Testis (tissue), 3 donors: ENCODE results near the gene CACNA1C. TPM values are rescaled to one million over a fixed set of nuclear protein-coding genes. Genes with fewer than 3 reads are reported as not detected.
A peak's percentile ranks its signal among the peaks of the same experiment; 100 is the strongest.

Experiments used
- DNase-seq: peaks from one replicate; pipeline ENCODE4 v3.0.0-alpha.2; 2019
- H3K27ac ChIP-seq, 2 donors: fragments of 200-600 bp; sonication (generic); one replicate each; pipeline ENCODE4 v1.5.1; 2019
- H3K27me3 ChIP-seq: fragments of 200-600 bp; sonication (generic); one replicate; pipeline ENCODE4 v1.5.1; 2019
- H3K36me3 ChIP-seq: fragments of 200-600 bp; sonication (generic); one replicate; pipeline ENCODE4 v1.5.1; 2017; ENCODE audit warnings: low read depth; ENCODE audit errors: missing control alignments
- H3K4me1 ChIP-seq: fragments of 200-600 bp; sonication (generic); one replicate; pipeline ENCODE4 v1.5.1; 2019
- H3K4me3 ChIP-seq, 2 donors: fragments of 200-600 bp; sonication (generic); one replicate each; pipeline ENCODE4 v1.5.1; 2017 to 2019
- H3K9me3 ChIP-seq: fragments of 200-600 bp; sonication (generic); one replicate; pipeline ENCODE4 v1.5.1; 2017
- CTCF ChIP-seq, 3 experiments: fragments of 450-650 bp in 2 of 3; fragments of 200-600 bp in 1 of 3; sonication (generic) in 1 of 3; IDR thresholded peaks; one replicate each; pipeline ENCODE4 v1.5.1; 2016 to 2019; ENCODE audit warnings: antibody characterized with exemption in 3 of 3, mild to moderate bottlenecking in 2 of 3, moderate library complexity in 1 of 3
- POLR2A ChIP-seq: fragments of 450-650 bp; IDR thresholded peaks from one replicate; pipeline ENCODE4 v1.6.1; 2017; ENCODE audit warnings: antibody characterized with exemption, mild to moderate bottlenecking, moderate library complexity
- WGBS, 2 donors: methylation state at CpG; one replicate each; pipeline ENCODE4 v1.1.5; 2018; 5-methylcytosine and 5-hydroxymethylcytosine counted together
- intact Hi-C: fragments of 100-400 bp; cut with DNase I; formaldehyde crosslinking; loops from one replicate; pipeline ENCODE4 v1.15.1; 2023; ENCODE audit warnings: low total_unique reads
- polyA plus RNA-seq: library from polyadenylated mRNA; stranded (reverse); fragments of 350-450 nt; fragmentation: Illumina TruSeq; extraction: RNeasy Lipid Tissue Mini Kit (QIAGEN cat#74804); gene quantifications from one replicate; pipeline ENCODE4 v1.2.3, GENCODE V29; 2014; ENCODE audit warnings: low read depth, low replicate concordance; ENCODE audit not compliant: insufficient read depth
- total RNA-seq, 2 donors: library from RNA; depleted of rRNA; stranded (reverse); fragments of >200 nt; gene quantifications; one replicate each; pipeline ENCODE4 v1.2.3, GENCODE V29; 2016

The CACNA1C gene
- total and polyA plus RNA-seq, 3 donors from 2014 or later: 20.3 to 36.8 (median 32.0) TPM

DNA sequence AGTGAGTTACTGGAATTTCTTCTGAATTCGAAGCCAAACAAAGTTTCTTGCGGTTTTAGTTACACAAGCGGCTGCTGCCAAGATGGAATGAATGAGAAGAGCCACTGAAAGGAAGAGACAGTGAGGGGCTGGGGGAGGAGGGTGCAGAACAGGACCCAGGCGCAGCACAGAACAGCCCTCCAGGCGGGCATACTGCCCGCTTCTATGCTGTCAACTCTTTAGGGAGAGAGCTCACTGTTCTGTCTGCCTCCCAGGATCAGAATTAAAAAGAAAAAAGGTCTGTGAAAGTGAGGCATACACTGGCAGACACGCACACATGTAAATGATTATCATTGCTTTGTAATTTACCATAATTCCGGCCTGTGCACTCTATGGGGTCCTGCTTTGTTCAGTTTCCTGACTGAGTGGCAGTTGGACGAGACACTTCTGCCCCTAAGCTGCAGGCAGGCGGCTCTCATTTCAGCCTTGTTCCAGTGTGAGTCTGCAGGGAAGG is 231.6 kb downstream of the CACNA1C start:
- 59 to 67% methylated on average over 10 of the region's 10 CpGs for WGBS, 2 donors
- H3K9me3 ChIP-seq: no peaks in the 10 kb centered on the region
- DNase-seq: no peak
- H3K4me1 ChIP-seq: no peaks in the 10 kb centered on the region
- no peak overlapping the region for H3K27ac ChIP-seq
- no peaks in the 10 kb centered on the region for H3K36me3 ChIP-seq
- intact Hi-C loops: loop anchor here (10.0 kb wide), 1 partner anchor 230 kb away; the partner anchor contains the start of gene CACNA1C
- H3K4me3 ChIP-seq: no peak overlapping the region
- no peaks in the 10 kb centered on the region for H3K27me3 ChIP-seq
- TF ChIP-seq POLR2A (no peak), CTCF (IDR thresholded peaks at IDR 0.05) (no peak)

DNA sequence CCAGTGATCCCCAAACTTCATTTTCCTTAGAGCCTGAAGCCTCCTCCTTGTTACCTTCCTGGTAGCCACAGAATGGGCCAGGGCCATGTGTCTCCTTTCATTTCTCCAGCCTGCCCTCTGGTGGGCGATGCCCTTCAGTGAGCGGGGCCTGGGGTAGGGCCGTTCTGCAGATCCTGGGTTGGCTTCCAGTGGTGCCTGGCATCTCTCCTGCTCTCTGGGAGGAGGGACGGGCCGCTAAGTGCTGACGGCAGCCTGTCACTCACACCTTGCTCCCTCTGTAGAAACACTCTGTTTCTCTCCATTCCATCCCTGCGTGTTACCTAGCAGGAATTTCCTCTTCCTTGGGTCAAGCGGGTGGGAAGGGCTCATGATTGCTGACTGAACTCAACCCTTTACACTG is 232.1 kb downstream of the CACNA1C start:
- no peaks in the 10 kb centered on the region for H3K4me1 ChIP-seq
- H3K27ac ChIP-seq: no peak overlapping the region

DNA sequence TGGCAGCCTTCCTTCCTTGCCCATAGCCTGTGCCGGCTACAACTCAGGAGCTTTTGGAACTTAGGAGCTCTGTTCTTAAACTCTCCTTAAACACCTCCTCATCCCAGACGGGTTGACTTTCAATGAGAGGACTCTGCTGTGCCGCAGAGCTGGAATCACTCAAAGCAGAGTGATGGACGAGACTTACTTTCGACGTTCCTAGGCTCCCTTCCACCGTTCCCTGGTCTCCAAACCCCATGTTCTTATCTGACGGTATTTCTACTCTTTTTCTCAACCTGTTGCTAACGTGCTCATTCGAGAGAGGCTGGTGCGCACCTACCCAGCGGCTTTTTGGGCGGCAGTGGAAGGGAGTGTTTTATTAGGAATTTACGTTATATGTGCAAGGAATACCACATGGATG is 232.7 kb downstream of the CACNA1C start:
- H3K9me3 ChIP-seq: no peaks in the 10 kb centered on the region
- no peak overlapping the region for H3K4me3 ChIP-seq
- WGBS, 2 donors: 92 to 94% methylated on average over 14 of the region's 14 CpGs
- no peaks in the 10 kb centered on the region for H3K36me3 ChIP-seq
- no peak for DNase-seq
- no peaks in the 10 kb centered on the region for H3K4me1 ChIP-seq
- TF ChIP-seq CTCF (IDR thresholded peaks at IDR 0.05): no peak
- TF ChIP-seq POLR2A: no peak
- H3K27ac ChIP-seq: no peak overlapping the region
- H3K27me3 ChIP-seq: no peaks in the 10 kb centered on the region
- intact Hi-C loops: loop anchor here (10.0 kb wide), 1 partner anchor 231 kb away; the partner anchor contains the start of gene CACNA1C

More for the DNA sequence above, 232.1 kb downstream of the CACNA1C start:
- H3K36me3 ChIP-seq: no peaks in the 10 kb centered on the region
- H3K9me3 ChIP-seq: no peaks in the 10 kb centered on the region
- 62 to 79% methylated on average over 5 to 8 of the region's 8 CpGs for WGBS, 2 donors
- TF ChIP-seq POLR2A (no peak), CTCF (IDR thresholded peaks at IDR 0.05) (peak in 2 of 3 experiments; percentile 48 to 56)
- no peaks in the 10 kb centered on the region for H3K27me3 ChIP-seq
- DNase-seq: peak; percentile 80
- intact Hi-C loops: loop anchor here (10.0 kb wide), 1 partner anchor 230 kb away; the partner anchor contains the start of gene CACNA1C
- H3K4me3 ChIP-seq: no peak overlapping the region

- no peak for TF ChIP-seq POLR2A
- no peak for TF ChIP-seq CTCF (IDR thresholded peaks at IDR 0.05)
- WGBS, 2 donors: 86 to 89% methylated on average over 5 of the region's 5 CpGs
- Histone ChIP-seq H3K27ac (no peak overlapping the region), H3K27me3 (no peaks in the 10 kb centered on the region), H3K9me3 (no peaks in the 10 kb centered on the region), H3K4me3 (no peak overlapping the region), H3K36me3 (no peaks in the 10 kb centered on the region), H3K4me1 (no peaks in the 10 kb centered on the region)
- no peak for DNase-seq
- intact Hi-C loops: loop anchor here (10.0 kb wide), 1 partner anchor 231 kb away; the partner anchor contains the start of gene CACNA1C
Observed at GRCh38 chr12:2286047-2286446, 233.3 kb downstream of the CACNA1C start.
